Ramos (cell line): ENCODE results near the gene MAGI1.

Source experiments
- in situ Hi-C: fragments of 300-500 bp; cut with MboI; formaldehyde crosslinking; loops from one replicate; pipeline ENCODE4 v1.14.3; 2022; ENCODE audit warnings: low sequenced_read_pairs; ENCODE audit not compliant: unreplicated experiment

Gene MAGI1

DNA sequence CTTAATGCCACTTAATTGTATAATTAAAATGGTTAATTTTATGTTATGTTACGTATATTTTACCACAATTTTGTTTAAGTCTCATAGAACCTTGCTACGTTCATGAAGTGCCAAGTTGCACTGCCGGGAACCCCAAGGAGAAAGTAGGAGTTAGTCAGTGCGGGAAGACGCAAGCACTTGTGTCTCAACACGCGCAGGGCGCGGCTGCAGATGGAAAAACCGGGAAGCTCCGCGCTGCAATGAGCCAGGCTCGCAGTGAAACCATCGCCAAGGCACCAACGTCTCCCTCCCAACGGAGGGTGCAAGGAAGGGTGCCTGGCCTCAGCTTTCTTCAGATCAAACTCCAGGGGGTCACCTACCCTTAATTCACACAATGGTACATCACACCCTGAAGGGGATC is 21.6 kb downstream of the MAGI1 start:
- in situ Hi-C loops = no loop called here

- in situ Hi-C loops = no loop called here
These were observed 22.9 kb downstream of the MAGI1 start for GRCh38 chr3:66015841-66016240.

DNA sequence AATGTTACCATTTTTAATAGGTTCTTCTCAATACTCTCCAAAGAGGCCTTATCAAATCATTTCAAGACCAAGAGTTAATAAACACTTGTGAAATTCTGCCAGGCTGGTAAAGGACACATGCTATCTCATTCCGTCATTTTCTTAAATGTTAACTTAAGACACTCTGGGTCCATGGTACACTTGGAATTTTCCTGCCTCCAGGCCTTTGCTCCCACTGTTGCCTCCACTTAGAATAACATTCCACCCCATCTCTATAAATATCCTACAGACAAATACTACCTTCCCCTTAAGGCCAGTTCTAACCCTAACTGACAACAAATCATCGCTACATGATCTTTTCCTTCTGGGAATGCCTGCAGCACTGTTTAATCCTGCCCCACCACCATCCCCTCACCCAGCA is 24.1 kb downstream of the MAGI1 start:
- in situ Hi-C loops = no loop called here

DNA sequence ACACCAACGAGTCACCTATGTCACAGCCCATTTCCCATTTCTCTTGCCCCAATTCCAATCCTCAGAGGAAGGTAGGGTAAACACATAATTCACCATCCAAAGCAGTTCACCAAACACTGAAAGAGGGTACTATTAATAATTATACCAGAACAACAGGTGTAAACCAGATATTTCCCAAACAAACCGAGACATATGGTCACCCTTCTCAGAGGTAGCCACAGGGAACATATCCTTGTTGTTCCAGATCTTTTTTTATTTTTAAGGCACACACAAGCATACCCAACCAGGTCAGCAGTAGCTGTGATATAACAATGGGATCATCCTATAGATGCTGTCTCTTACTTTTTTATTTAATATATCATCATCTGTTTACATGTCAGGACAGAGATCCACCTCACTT is 24.7 kb downstream of the MAGI1 start:
- in situ Hi-C loops = no loop called here

DNA sequence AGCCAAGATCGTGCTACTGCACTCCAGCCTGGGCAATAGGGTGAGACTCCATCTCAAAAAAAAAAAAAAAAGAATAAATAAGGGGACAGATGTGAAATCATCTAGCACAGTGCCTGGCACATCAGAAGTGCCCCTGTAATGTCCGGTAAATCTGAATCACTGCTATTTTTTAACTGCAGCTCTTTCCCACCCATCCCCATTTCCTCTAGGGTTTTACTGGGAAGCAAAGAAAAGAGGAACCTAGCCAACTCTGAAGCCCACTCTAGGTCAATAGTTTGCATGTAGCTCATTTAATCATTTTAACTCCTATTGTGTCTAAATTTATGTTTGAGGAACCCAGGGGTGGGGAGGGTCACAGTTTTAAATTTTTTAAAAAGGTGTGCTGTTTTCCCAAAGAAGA is 26.0 kb downstream of the MAGI1 start:
- in situ Hi-C loops = no loop called here

DNA sequence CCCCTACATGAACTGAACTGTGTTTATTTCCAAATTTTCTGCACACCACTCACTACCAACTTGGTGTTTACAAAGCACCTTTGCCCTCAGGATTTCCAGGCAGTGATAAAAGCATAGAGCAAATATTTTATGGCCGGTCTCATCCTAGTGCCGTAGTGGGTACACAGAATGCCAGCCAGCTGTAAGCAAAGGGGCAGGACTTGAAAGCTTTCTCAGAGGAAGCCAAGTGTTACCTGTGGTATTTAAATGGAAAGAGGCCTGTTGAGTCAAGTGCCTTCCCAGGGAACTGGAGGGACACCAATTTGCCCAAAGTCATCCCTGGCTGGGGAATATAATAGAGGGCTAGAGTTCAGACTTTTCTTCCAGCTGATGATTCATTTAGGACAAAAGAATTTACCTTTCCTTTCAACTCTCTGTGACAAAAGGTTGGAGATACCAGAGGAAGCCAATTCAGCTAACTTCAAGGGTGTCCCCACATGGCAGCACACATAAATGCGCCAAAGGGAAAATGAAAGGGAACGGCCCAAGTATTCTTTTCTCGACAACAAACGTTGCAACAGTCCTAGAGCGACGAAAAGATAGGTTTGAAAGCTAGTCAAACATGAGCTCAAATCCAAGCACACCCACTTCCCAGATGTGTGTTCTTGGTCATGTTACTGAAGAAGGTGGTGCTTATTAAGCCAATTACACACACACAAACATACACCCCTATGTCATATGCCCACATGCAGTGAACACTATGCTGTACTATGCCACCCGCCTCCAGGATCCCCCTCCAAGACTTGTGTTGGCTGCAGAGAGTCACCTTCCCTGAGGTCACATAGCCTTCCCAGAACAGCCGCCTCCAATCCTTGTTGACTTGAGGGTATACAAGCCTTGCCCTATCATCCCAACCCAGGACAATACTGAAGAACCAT is 27.7 kb downstream of the MAGI1 start:
- in situ Hi-C loops = no loop called here

- in situ Hi-C loops = no loop called here
These were observed 28.4 kb downstream of the MAGI1 start for GRCh38 chr3:66010348-66010738.

DNA sequence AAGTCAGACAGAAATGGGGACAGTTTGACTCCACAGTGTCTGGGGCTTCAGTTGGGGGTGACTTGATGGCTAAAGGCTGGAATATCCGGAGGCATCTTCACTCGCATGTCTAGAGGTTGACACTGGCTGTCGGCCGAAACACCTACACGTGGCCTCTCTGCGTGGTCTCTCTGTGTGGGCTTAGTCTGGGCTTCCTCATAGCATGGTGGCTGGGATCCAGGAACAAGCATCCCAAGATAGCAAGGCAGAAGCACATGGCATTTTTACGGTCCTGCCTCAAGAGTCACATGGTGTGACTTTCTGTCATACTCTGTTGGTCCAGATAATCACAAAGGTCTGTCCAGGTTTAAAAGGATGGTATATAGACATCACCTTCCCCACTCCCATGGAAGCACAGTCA is 34.5 kb downstream of the MAGI1 start:
- in situ Hi-C loops = no loop called here

- in situ Hi-C loops = no loop called here
These were observed 37.1 kb downstream of the MAGI1 start for GRCh38 chr3:66001626-66002025.

GRCh38 chr3:66000506-66000905 is 38.2 kb downstream of the MAGI1 start:
- in situ Hi-C loops = no loop called here

GRCh38 chr3:65999606-66000005 is 39.1 kb downstream of the MAGI1 start:
- in situ Hi-C loops = no loop called here

DNA sequence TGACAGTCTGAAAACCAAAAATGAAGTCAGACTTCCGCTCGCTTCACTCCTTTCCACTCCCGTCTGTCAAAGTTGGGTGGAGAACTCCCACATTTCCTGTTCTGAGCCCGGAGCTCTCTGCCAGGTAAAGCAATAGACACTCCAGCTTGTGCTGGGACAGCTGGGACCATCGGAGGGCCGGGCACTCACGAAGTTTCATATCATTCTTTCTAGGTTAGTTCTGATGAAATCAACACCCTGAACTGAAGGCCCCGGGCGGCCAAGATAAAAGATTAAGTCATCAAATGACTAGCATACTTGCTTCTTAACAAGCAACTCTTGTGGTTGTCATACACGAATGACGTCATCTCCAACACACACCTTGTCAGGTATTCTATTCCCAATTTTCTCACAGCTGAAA is 42.1 kb downstream of the MAGI1 start:
- in situ Hi-C loops = no loop called here

DNA sequence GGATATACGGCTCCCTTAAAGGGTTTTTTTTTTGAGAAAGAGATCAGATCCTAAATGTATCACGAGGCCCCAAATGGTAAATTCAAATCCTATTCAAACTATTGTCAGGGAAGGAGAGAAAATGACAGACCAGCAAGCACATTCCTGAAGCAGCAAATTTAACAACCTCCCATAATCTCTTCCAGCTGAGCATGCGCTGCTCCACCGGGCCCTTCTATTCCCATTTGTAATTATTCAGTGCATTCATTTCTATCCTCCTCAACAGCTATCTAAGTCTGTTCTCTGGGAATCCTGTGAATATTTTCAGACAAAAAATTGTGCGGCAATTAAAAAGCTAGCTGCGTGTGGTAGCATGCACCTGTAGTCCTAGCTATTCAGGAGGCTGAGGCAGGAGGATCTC is 43.2 kb downstream of the MAGI1 start:
- in situ Hi-C loops = no loop called here

DNA sequence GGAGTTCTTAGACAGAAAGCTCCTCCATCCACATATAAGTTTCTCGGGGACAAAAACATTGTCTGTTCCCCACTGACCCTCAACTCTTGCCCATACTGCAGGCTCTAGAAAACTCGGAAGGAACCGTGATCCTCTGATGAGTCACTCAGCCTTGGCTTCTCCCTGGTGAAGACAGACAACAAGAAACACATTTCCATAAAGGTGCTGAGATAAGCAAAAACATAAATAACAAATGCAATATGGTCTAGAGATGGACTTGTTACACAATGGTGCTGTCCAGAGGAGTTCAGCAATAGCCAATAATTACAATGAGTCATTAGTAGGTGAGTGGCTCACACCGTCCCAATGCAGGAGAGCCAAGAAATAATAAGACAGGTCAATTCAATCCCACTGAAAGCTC is 43.7 kb downstream of the MAGI1 start:
- in situ Hi-C loops = no loop called here

GRCh38 chr3:65993134-65993900 is 45.4 kb downstream of the MAGI1 start:
- in situ Hi-C loops = no loop called here

GRCh38 chr3:65992106-65992505 is 46.6 kb downstream of the MAGI1 start:
- in situ Hi-C loops = no loop called here

- in situ Hi-C loops = no loop called here
These were observed 50.1 kb downstream of the MAGI1 start for GRCh38 chr3:65988411-65989180.

DNA sequence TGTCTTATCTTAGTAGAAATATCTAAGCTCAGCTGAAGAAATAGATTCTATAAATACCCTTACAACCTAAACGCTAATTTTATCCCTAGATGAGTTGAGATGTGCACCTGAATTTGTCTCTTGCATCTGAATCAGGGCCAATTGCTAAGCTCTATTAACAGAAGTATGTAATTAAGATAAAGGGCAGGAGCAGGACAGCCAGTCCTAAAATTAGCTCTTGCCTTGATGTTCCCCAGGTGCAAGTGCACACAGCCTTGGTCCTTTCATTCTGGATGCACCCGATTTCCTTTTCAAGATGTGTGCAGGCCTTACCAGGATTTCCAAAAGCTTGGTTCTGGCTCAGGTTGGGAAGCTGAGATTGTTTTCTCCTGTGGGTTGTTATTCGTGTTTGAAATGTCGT is 52.4 kb downstream of the MAGI1 start:
- in situ Hi-C loops = no loop called here

- in situ Hi-C loops = no loop called here
These were observed 53.7 kb downstream of the MAGI1 start for GRCh38 chr3:65984975-65985374.

DNA sequence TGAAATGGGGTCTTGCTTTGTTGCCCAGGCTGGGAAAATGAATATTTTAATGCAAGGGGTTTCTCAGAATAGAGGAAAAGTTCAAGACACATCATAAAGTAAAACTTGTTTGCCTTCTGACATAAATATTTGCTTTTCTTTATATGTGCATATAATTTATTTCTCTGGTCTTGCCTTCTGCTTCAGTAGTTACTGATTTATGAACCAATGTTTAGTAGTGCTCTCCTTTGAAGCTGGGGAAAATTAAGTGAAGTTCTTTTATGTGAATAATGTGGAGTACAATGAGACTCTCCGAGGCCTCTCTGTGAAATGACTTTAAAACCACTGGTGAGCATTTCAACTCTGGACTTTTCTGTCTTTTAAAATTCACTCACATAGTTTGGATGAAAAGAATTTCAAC is 55.6 kb downstream of the MAGI1 start:
- in situ Hi-C loops = no loop called here

- in situ Hi-C loops = no loop called here
These were observed 59.0 kb downstream of the MAGI1 start for GRCh38 chr3:65979731-65980130.
